Left lung (tissue), 10 donors: ENCODE results near the gene SLC6A8. TPM values are rescaled to one million over a fixed set of nuclear protein-coding genes. Genes with fewer than 3 reads are reported as not detected.
A peak's percentile ranks its signal among the peaks of the same experiment; 100 is the strongest.

Experiments
- ATAC-seq: fragments of 200-7000 bp; cut with Tn5 transposase; one replicate; pipeline ENCODE4 v1.9.1; 2020; ENCODE audit warnings: moderate library complexity
- DNase-seq, 4 donors: peaks; one replicate each; pipeline ENCODE4 v3.0.0-alpha.2; 2013 to 2020
- H3K27ac ChIP-seq, 2 donors: fragments of 200-600 bp; sonication (generic) in 1 of 2; one replicate each; pipeline versions ENCODE4 v1.5.0 to v1.8.0; 2020 to 2021
- H3K27me3 ChIP-seq, 2 donors: fragments of 200-600 bp; sonication (generic) in 1 of 2; one replicate each; pipeline versions ENCODE4 v1.5.0 to v1.8.0; 2020 to 2021
- H3K36me3 ChIP-seq, 2 donors: fragments of 200-600 bp; sonication (generic) in 1 of 2; one replicate each; pipeline versions ENCODE4 v1.5.0 to v1.8.0; 2020 to 2021
- H3K4me1 ChIP-seq, 2 donors: fragments of 200-600 bp; one replicate each; pipeline ENCODE4 v1.8.0; 2021
- H3K4me3 ChIP-seq, 2 donors: fragments of 200-600 bp; sonication (generic) in 1 of 2; one replicate each; pipeline versions ENCODE4 v1.5.0 to v1.8.0; 2020 to 2021; ENCODE audit warnings: mild to moderate bottlenecking in 1 of 2
- H3K9me3 ChIP-seq, 2 donors: fragments of 200-600 bp; sonication (generic) in 1 of 2; one replicate each; pipeline versions ENCODE4 v1.5.0 to v1.8.0; 2020 to 2021
- CTCF ChIP-seq, 2 donors: fragments of 200-600 bp; sonication (generic) in 1 of 2; IDR thresholded peaks; one replicate each; pipeline versions ENCODE4 v1.5.0 to v1.8.0; 2021; ENCODE audit warnings: antibody characterized with exemption in 2 of 2
- intact Hi-C, 2 donors: fragments of 100-400 bp; cut with DNase I; formaldehyde crosslinking; loops; one replicate each; pipeline versions ENCODE4 v1.11.2 to v1.14.2; 2022
- polyA plus RNA-seq, 6 donors: library from polyadenylated mRNA; unstranded; fragments of 120-200 nt; gene quantifications; one replicate each; pipeline ENCODE4 v1.2.1, GENCODE V29; 2013; ENCODE audit not compliant: insufficient read length in 6 of 6
- total RNA-seq, 2 donors: library from RNA; stranded (reverse); fragmentation: NEBNext Ultra II Directional; extraction: Animal tissue kit (Norgen Biotek cat#: 25700); gene quantifications; one replicate each; pipeline ENCODE4 v1.2.1, GENCODE V29; 2021
- donor health status: DM: no; HTN: yes; CAD: no.
- donor health status: DM: no; HTN: no; CAD: no.

The SLC6A8 gene
- total and polyA plus RNA-seq, 8 donors, result 6.8 to 12.1 (median 10.2) TPM

GRCh38 chrX:153667956-153668396, 19.8 kb upstream of the SLC6A8 start:
- H3K4me1 ChIP-seq, result no peaks in the 10 kb centered on the region
- intact Hi-C loops, result loop anchor here in 1 of 2 donors (10.0 kb wide), 1 partner anchor 113 kb away; no protein-coding TSS in a partner anchor
- peak; percentile 51 to 79 for TF ChIP-seq CTCF (IDR thresholded peaks at IDR 0.05)
- peak; percentile 77 to 89 (median 83) for DNase-seq
- peaks cover 6 to 43% of the 10 kb centered on the region in 2 donors for H3K27me3 ChIP-seq
- no peaks in the 10 kb centered on the region for H3K9me3 ChIP-seq
- ATAC-seq, result peak; percentile 93
- no peaks in the 10 kb centered on the region for H3K36me3 ChIP-seq
- H3K4me3 ChIP-seq, result no peak overlapping the region
- H3K27ac ChIP-seq, result no peak overlapping the region

GRCh38 chrX:153668423-153669173, 19.1 kb upstream of the SLC6A8 start:
- Histone ChIP-seq H3K4me3 (no peak overlapping the region), H3K36me3 (no peaks in the 10 kb centered on the region), H3K27ac (no peak overlapping the region), H3K4me1 (no peaks in the 10 kb centered on the region), H3K9me3 (no peaks in the 10 kb centered on the region), H3K27me3 (peaks cover 6 to 42% of the 10 kb centered on the region in 2 donors)
- no peak for TF ChIP-seq CTCF (IDR thresholded peaks at IDR 0.05)
- intact Hi-C loops, result loop anchor here in 1 of 2 donors (10.0 kb wide), 1 partner anchor 114 kb away; no protein-coding TSS in a partner anchor
- DNase-seq, result no peak
- ATAC-seq, result no peak

GRCh38 chrX:153669174-153669890, 18.4 kb upstream of the SLC6A8 start:
- DNase-seq, result peak in 2 of 4 donors; percentile 34 to 76
- Histone ChIP-seq H3K9me3 (no peaks in the 10 kb centered on the region), H3K4me3 (no peak overlapping the region), H3K36me3 (no peaks in the 10 kb centered on the region), H3K4me1 (no peaks in the 10 kb centered on the region), H3K27me3 (peaks cover 5 to 45% of the 10 kb centered on the region in 2 donors), H3K27ac (no peak overlapping the region)
- intact Hi-C loops, result loop anchor here in 1 of 2 donors (10.0 kb wide), 1 partner anchor 115 kb away; no protein-coding TSS in a partner anchor
- TF ChIP-seq CTCF (IDR thresholded peaks at IDR 0.05), result peak; percentile 62 to 77
- ATAC-seq, result peak; percentile 20

- peak in 1 of 4 donors; percentile 29 for DNase-seq
- no peak for ATAC-seq
- intact Hi-C loops, result loop anchor here in 1 of 2 donors (10.0 kb wide), 1 partner anchor 115 kb away; no protein-coding TSS in a partner anchor
- H3K4me3 ChIP-seq, result no peak overlapping the region
- H3K9me3 ChIP-seq, result no peaks in the 10 kb centered on the region
- peaks cover 3 to 53% of the 10 kb centered on the region in 2 donors for H3K27me3 ChIP-seq
- no peaks in the 10 kb centered on the region for H3K4me1 ChIP-seq
- H3K36me3 ChIP-seq, result no peaks in the 10 kb centered on the region
- TF ChIP-seq CTCF (IDR thresholded peaks at IDR 0.05), result no peak
- no peak overlapping the region for H3K27ac ChIP-seq
These were observed 17.6 kb upstream of the SLC6A8 start for GRCh38 chrX:153669901-153670731.
